Skeletal muscle tissue (tissue), 4 donors: ENCODE results near the gene RBMS3. TPM values are rescaled to one million over a fixed set of nuclear protein-coding genes. Genes with fewer than 3 reads are reported as not detected.

Experiments used
- H3K27ac ChIP-seq: one replicate; pipeline ENCODE4 v1.7.0; 2013; ENCODE audit warnings: mild to moderate bottlenecking, low read depth, low read length, inconsistent platforms
- H3K27me3 ChIP-seq, 3 donors: one replicate each; pipeline ENCODE4 v1.7.0; 2013; ENCODE audit warnings: low read length in 3 of 3; ENCODE audit not compliant: control insufficient read depth in 3 of 3, insufficient read depth in 3 of 3
- H3K36me3 ChIP-seq, 3 donors: one replicate each; pipeline ENCODE4 v1.7.0; 2013; ENCODE audit warnings: low read length in 3 of 3; ENCODE audit not compliant: control insufficient read depth in 3 of 3, insufficient read depth in 3 of 3
- H3K4me1 ChIP-seq, 3 donors: one replicate each; pipeline ENCODE4 v1.7.0; 2013; ENCODE audit warnings: low read length in 3 of 3, mild to moderate bottlenecking in 3 of 3; ENCODE audit not compliant: control insufficient read depth in 3 of 3, insufficient read depth in 3 of 3
- H3K4me3 ChIP-seq, 3 donors: one replicate each; pipeline ENCODE4 v1.7.0; 2013; ENCODE audit warnings: low read length in 3 of 3
- H3K9ac ChIP-seq, 3 donors: one replicate each; pipeline ENCODE4 v1.7.0; 2013; ENCODE audit warnings: low read length in 3 of 3, mild to moderate bottlenecking in 3 of 3, moderate library complexity in 2 of 3, low read depth in 1 of 3
- H3K9me3 ChIP-seq, 3 donors: one replicate each; pipeline ENCODE4 v1.7.0; 2013; ENCODE audit warnings: low read length in 3 of 3; ENCODE audit not compliant: control insufficient read depth in 3 of 3
- total RNA-seq: library from RNA; depleted of rRNA; stranded (reverse); fragments of >200 nt; gene quantifications from one replicate; pipeline ENCODE4 v1.2.3, GENCODE V29; 2014
- donor health status: Osteomylitis.

The RBMS3 gene
- total RNA-seq, 1 donor from 2014 or later, result 79.9 TPM

DNA sequence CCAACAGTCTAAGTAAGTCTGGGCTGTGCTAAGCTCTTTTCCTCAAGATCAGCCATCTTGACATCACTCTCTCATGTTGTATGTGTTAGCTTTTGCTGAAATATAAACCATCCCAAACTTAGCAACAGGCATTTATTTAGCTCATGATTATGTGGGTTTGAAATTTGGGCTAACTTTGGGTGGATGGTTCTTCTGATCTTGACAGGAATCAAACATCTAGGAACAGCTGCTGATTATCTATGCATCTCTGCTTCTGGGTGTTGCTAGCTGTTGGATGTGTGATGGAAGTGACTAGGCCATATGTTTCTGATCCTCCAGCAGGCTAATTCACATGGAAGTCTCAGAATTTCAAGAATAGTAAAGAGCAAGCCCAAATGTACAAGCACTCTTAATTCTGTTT lies 710.3 kb downstream of the RBMS3 start:
- no peak overlapping the region for H3K4me3 ChIP-seq
- H3K9me3 ChIP-seq, result no peaks in the 10 kb centered on the region
- H3K9ac ChIP-seq, result no peak overlapping the region
- H3K27ac ChIP-seq, result no peak overlapping the region
- peaks cover 2 to 19% (median 11%) of the 10 kb centered on the region in 3 donors for H3K36me3 ChIP-seq
- no peaks in the 10 kb centered on the region for H3K27me3 ChIP-seq
- no peaks in the 10 kb centered on the region for H3K4me1 ChIP-seq

DNA sequence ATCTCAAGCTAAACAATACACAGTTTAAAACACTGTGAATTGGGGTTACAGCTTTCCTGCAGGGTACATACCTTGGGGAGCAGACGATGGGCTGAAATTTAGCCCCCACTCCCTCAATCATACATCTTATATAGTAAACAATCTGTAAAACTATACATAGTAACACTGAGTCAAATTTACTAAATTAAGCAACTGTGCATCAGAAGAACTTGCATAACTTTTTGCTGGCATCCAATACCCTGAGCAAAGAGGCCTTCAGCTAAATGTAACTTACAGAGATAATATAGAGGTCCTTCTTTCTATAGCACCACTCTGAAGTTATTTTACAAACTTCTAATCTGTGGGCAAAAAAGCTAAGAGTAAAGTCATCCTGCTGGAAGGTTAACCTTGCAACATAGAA lies 721.9 kb downstream of the RBMS3 start:
- no peaks in the 10 kb centered on the region for H3K36me3 ChIP-seq
- H3K27ac ChIP-seq, result no peak overlapping the region
- H3K9me3 ChIP-seq, result no peaks in the 10 kb centered on the region
- no peak overlapping the region for H3K9ac ChIP-seq
- peaks cover 0 to 4% (median 2%) of the 10 kb centered on the region in 3 donors for H3K4me1 ChIP-seq
- H3K4me3 ChIP-seq, result no peak overlapping the region
- no peaks in the 10 kb centered on the region for H3K27me3 ChIP-seq

DNA sequence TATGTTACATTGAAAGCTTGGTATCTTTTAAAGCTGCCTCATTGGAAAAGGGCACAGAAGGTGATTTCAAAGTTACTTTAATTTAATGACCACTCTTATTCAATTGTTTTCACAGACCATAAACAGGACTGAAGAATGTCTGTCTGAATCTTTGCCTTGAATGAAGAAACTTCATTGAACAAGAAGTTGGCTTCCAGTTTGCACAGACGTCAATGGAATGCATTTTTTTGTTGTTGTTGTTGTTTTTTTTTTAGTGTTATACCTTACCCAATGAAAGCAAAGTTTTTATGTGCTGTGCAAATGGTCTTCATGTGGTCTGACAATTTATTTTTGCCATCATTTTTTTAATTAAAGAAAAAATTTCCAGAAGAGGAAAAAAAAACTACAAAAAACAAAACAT lies 722.9 kb downstream of the RBMS3 start:
- H3K9me3 ChIP-seq, result no peaks in the 10 kb centered on the region
- H3K36me3 ChIP-seq, result no peaks in the 10 kb centered on the region

DNA sequence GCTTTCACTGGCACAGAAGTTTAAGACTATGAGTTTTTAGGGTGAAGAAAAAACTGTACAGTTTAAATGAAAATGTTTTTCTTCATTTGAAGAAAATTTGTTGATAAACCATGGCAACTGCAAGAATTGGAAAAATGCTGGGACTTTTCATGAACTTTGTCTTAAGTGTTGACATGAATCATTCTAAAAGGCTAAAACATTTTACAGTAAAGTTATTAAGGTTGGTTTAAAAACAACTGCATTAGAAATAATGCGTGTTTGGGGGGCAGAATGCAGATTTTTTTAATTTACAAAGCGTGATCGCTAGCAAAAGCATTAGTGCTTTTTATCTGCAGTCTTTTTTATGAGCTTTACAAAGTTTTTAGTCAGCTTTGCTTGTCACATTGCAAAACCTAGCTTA lies 723.6 kb downstream of the RBMS3 start:
- Histone ChIP-seq H3K4me1 (peaks cover 0 to 4% (median 2%) of the 10 kb centered on the region in 3 donors), H3K27me3 (no peaks in the 10 kb centered on the region), H3K9me3 (no peaks in the 10 kb centered on the region), H3K36me3 (no peaks in the 10 kb centered on the region), H3K9ac (no peak overlapping the region), H3K4me3 (no peak overlapping the region), H3K27ac (no peak overlapping the region)

More for the DNA sequence above, 722.9 kb downstream of the RBMS3 start:
- Histone ChIP-seq H3K27me3 (no peaks in the 10 kb centered on the region), H3K27ac (no peak overlapping the region), H3K9ac (no peak overlapping the region), H3K4me1 (peaks cover 0 to 4% (median 2%) of the 10 kb centered on the region in 3 donors), H3K4me3 (no peak overlapping the region)

DNA sequence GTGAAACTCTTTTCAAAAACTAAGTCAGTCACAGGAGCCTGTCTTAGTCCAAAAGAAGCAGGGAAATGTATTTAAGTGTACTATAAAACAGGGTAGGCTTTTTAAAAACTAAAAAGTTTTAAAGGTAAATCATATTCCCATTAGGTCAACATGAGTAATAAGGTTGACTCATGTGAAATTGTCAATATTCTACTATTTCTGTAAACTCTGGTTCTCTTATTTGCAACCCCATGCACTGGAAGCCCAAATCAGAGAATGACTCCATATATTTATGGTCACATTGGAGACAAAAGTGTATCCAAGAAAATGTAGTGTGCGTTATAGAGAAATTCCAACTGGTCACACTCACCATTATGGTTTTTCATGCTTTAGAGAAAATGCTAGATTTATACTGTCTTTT lies 725.2 kb downstream of the RBMS3 start:
- no peaks in the 10 kb centered on the region for H3K9me3 ChIP-seq
- no peak overlapping the region for H3K9ac ChIP-seq
- peaks cover 0 to 4% (median 2%) of the 10 kb centered on the region in 3 donors for H3K4me1 ChIP-seq
- no peaks in the 10 kb centered on the region for H3K27me3 ChIP-seq
- no peak overlapping the region for H3K27ac ChIP-seq
- H3K36me3 ChIP-seq, result no peaks in the 10 kb centered on the region
- H3K4me3 ChIP-seq, result no peak overlapping the region

DNA sequence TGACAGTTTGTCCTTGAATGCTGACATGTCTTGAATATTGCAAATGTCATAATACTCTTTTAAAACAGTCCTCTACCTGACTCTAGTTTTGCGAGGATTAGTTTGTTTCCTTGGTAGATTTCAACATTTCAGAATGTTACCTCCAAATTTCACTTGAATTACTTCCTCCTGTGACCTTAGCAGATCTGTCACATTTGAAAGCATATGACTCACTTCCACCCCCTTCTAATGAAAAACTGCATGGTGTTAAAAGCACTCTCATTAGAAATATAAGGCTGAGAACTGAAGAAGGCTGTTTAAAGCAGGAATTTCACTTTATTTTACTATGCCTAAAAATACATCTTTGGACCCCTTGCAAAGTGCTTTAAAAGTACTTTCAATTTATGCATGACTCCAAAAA lies 726.8 kb downstream of the RBMS3 start:
- no peaks in the 10 kb centered on the region for H3K36me3 ChIP-seq
- H3K4me1 ChIP-seq, result peaks cover 0 to 2% (median 1%) of the 10 kb centered on the region in 3 donors
- no peak overlapping the region for H3K27ac ChIP-seq
- H3K4me3 ChIP-seq, result no peak overlapping the region
- no peaks in the 10 kb centered on the region for H3K27me3 ChIP-seq
- H3K9ac ChIP-seq, result no peak overlapping the region
- no peaks in the 10 kb centered on the region for H3K9me3 ChIP-seq

DNA sequence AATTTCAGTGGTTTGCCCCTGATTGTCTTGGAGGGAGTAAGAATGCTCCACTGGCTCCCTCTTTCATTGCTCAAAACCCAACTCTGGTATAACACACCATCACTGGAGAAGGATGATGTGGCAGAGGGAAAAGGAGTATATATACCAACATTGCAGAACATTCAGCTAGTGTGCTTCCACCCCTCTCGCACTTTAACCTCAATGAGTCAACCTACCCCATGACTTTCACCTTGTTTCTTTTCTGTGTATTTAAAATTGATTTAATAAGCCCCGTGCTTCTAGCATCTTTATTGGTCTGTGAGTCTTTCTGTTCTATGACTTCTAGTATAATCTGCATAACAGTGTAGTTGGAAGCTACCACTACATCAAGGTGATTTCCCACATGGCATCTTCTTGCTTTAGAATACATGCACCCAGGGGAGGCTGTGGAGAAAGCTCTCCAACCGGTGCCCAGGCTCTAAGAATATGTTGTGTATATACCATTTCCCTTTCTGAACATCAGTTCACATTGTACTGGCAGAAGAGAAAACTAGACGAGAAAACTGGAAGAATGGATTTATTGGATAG lies 730.4 kb downstream of the RBMS3 start:
- Histone ChIP-seq H3K36me3 (no peaks in the 10 kb centered on the region), H3K9me3 (no peaks in the 10 kb centered on the region), H3K27ac (no peak overlapping the region), H3K4me3 (no peak overlapping the region), H3K4me1 (no peaks in the 10 kb centered on the region), H3K27me3 (no peaks in the 10 kb centered on the region), H3K9ac (no peak overlapping the region)

DNA sequence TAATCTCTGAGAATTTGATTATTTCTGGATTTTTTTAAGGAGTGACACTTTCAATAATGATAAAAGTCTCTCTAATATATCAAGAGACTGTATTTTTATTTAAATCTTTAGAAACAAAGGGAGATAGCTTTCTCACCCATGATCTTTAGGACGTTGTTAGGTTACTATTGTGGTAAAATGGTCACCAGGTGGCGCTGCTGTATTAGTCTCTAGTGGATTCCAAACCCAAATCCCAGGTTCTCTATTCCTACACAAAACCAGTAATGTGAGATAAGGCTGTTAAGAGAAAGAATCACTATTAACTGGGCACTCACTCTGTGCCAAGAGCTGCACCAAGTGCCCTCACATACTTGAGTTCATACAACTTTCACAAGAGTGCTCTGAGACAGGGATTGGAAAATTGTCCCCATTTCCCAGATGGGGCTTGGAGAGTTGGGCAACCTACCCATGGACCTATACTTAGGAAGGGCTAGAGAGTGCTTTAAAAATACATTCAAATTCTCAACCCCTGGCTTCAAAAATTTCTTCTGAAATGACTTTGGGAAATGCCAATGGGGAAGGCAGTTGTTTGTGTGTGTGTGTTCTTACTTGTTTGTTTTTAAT lies 732.2 kb downstream of the RBMS3 start:
- Histone ChIP-seq H3K36me3 (no peaks in the 10 kb centered on the region), H3K4me1 (no peaks in the 10 kb centered on the region), H3K9ac (no peak overlapping the region), H3K27me3 (no peaks in the 10 kb centered on the region), H3K4me3 (no peak overlapping the region), H3K27ac (no peak overlapping the region), H3K9me3 (no peaks in the 10 kb centered on the region)

DNA sequence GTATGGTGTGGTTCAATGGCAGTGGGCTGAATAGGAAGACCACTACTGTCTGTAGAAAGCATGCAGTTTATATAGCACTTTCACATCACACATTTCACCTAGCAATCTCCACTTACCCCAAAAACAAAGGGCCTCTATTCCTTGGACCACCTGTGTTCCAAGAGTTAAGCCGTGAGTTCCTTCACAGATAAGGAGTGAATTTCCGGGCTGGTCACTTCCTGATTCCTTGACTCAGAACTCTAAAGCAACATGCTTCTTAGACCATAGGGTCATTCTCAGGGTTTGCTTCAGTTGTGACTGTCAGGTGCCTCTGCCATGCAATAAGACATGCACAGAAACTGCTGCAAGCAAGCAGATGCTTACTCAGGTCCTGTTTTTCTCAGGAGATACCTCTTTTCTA lies 737.0 kb downstream of the RBMS3 start:
- H3K36me3 ChIP-seq, result no peaks in the 10 kb centered on the region
- no peak overlapping the region for H3K9ac ChIP-seq
- no peak overlapping the region for H3K27ac ChIP-seq
- H3K4me1 ChIP-seq, result no peaks in the 10 kb centered on the region
- H3K4me3 ChIP-seq, result no peak overlapping the region
- no peaks in the 10 kb centered on the region for H3K27me3 ChIP-seq
- no peaks in the 10 kb centered on the region for H3K9me3 ChIP-seq

DNA sequence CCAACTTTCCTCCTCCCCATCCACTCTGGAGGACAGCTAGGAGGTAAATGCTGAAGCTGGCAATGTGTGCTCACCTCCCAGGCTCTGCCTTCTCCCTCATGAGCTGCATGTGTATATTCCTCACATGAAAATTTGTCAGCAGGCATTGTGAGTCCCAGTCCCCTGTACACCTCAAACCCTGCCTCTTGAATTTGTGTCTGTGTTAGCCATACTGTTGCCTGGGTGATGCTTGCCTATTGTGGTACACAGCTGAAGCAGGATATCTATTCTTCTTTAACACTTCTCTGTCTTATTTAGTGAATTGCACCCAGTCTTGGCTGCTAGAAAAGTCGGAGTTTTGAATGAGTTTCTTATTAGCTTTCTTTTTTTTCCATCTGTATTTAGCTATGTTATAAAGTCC lies 739.5 kb downstream of the RBMS3 start:
- Histone ChIP-seq H3K4me3 (no peak overlapping the region), H3K9ac (no peak overlapping the region), H3K27ac (no peak overlapping the region), H3K9me3 (no peaks in the 10 kb centered on the region), H3K4me1 (no peaks in the 10 kb centered on the region), H3K27me3 (no peaks in the 10 kb centered on the region), H3K36me3 (no peaks in the 10 kb centered on the region)
